Astrocyte (in vitro differentiated cells and primary cell): ENCODE data around the gene TNIK. TPM values are rescaled to one million over a fixed set of nuclear protein-coding genes. Genes with fewer than 3 reads are reported as not detected.

ENCODE experiments used
- DNase-seq: peaks from one replicate; pipeline ENCODE4 v3.0.0-alpha.2; 2010; ENCODE audit warnings: low read depth
- FAIRE-seq: peaks from 2 replicates; lab custom pipeline; 2011; peaks lifted over from hg19 to GRCh38; lab: Jason Lieb, UNC
- H2AFZ ChIP-seq: 2 replicates; pipeline ENCODE4 v1.6.0; 2012; ENCODE audit warnings: low read depth, low read length, inconsistent platforms
- H3K27ac ChIP-seq: 2 replicates; pipeline ENCODE4 v1.5.1; 2011; ENCODE audit warnings: low read depth, low read length, inconsistent platforms
- H3K27me3 ChIP-seq: 2 replicates; pipeline ENCODE4 v1.6.0; 2011; ENCODE audit warnings: low read length, inconsistent platforms; ENCODE audit not compliant: insufficient read depth
- H3K36me3 ChIP-seq: 2 replicates; pipeline ENCODE4 v1.5.1; 2011; ENCODE audit warnings: low read length, inconsistent platforms; ENCODE audit not compliant: insufficient read depth
- H3K4me1 ChIP-seq: 2 replicates; pipeline ENCODE4 v1.5.1; 2011; ENCODE audit warnings: low read length, inconsistent platforms; ENCODE audit not compliant: insufficient read depth
- H3K4me2 ChIP-seq: 2 replicates; pipeline ENCODE4 v1.6.0; 2012; ENCODE audit warnings: low read length, inconsistent platforms
- H3K4me3 ChIP-seq: 2 replicates; pipeline ENCODE4 v1.5.1; 2011; ENCODE audit warnings: low read depth, mild to moderate bottlenecking, low read length, inconsistent platforms; ENCODE audit not compliant: insufficient read depth
- H3K79me2 ChIP-seq: 2 replicates; pipeline ENCODE4 v1.6.0; 2012; ENCODE audit warnings: mild to moderate bottlenecking, low read length, inconsistent platforms; ENCODE audit not compliant: insufficient read depth
- H3K9ac ChIP-seq: 2 replicates; pipeline ENCODE4 v1.6.0; 2012; ENCODE audit warnings: mild to moderate bottlenecking, low read length, inconsistent platforms
- H3K9me3 ChIP-seq: 2 replicates; pipeline ENCODE4 v1.5.1; 2012; ENCODE audit warnings: low read depth, mild to moderate bottlenecking, low read length, inconsistent platforms; ENCODE audit not compliant: insufficient read depth
- H4K20me1 ChIP-seq: 2 replicates; pipeline ENCODE4 v1.6.0; 2012; ENCODE audit warnings: low read length, inconsistent platforms; ENCODE audit not compliant: insufficient read depth
- H3K27ac Mint-ChIP-seq: one replicate; pipeline ENCODE4 v1.8.0; 2021; ENCODE audit warnings: mild to moderate bottlenecking, mixed read lengths; ENCODE audit not compliant: unreplicated experiment
- H3K27me3 Mint-ChIP-seq: one replicate; pipeline ENCODE4 v1.8.0; 2021; ENCODE audit warnings: low read depth, mixed read lengths; ENCODE audit not compliant: unreplicated experiment
- H3K36me3 Mint-ChIP-seq: one replicate; pipeline ENCODE4 v1.8.0; 2021; ENCODE audit warnings: low read depth, mixed read lengths; ENCODE audit not compliant: unreplicated experiment
- H3K4me1 Mint-ChIP-seq: one replicate; pipeline ENCODE4 v1.8.0; 2021; ENCODE audit warnings: low read depth, mixed read lengths; ENCODE audit not compliant: unreplicated experiment
- H3K4me3 Mint-ChIP-seq: one replicate; pipeline ENCODE4 v1.8.0; 2021; ENCODE audit warnings: mild to moderate bottlenecking, moderate library complexity, mixed read lengths; ENCODE audit not compliant: unreplicated experiment
- H3K9me3 Mint-ChIP-seq: one replicate; pipeline ENCODE4 v1.8.0; 2021; ENCODE audit warnings: mild to moderate bottlenecking, mixed read lengths; ENCODE audit not compliant: unreplicated experiment
- CTCF ChIP-seq: IDR thresholded peaks from 2 replicates; pipeline ENCODE4 v1.5.1; 2011; ENCODE audit warnings: low read depth, mild to moderate bottlenecking, inconsistent platforms, low read length, moderate library complexity; ENCODE audit not compliant: insufficient read depth
- EZH2 ChIP-seq: IDR thresholded peaks from 2 replicates; pipeline ENCODE4 v1.6.1; 2012; ENCODE audit warnings: mild to moderate bottlenecking, low read length, inconsistent platforms; ENCODE audit not compliant: insufficient read depth
- total RNA-seq: library from RNA; stranded (reverse); gene quantifications from 2 replicates; pipeline ENCODE4 v1.2.1, GENCODE V29; 2021

The TNIK gene
- total RNA-seq, 1 donor from 2014 or later = 70.0 TPM

- Mint-ChIP-seq H3K36me3 (peaks cover 18% of the 10 kb centered on the region), H3K4me3 (no peak overlapping the region), H3K27me3 (no peaks in the 10 kb centered on the region), H3K4me1 (peaks cover 11% of the 10 kb centered on the region), H3K27ac (no peak overlapping the region), H3K9me3 (peaks cover 2% of the 10 kb centered on the region)
- Histone ChIP-seq H3K9me3 (peaks cover 4% of the 10 kb centered on the region), H3K4me1 (peaks cover 5% of the 10 kb centered on the region), H4K20me1 (no peaks in the 10 kb centered on the region), H3K4me2 (no peak overlapping the region), H3K4me3 (no peak overlapping the region), H2AFZ (no peak overlapping the region), H3K27me3 (no peaks in the 10 kb centered on the region), H3K27ac (no peak overlapping the region), H3K79me2 (peaks cover under 1% of the 10 kb centered on the region), H3K36me3 (no peaks in the 10 kb centered on the region), H3K9ac (no peak overlapping the region)
- DNase-seq (no peak), FAIRE-seq (no peak)
- TF ChIP-seq EZH2 = no peak
- TF ChIP-seq CTCF = no peak
Measured at GRCh38 chr3:171228240-171228639, 232.0 kb downstream of the TNIK start.

GRCh38 chr3:171227828-171228227 is 232.4 kb downstream of the TNIK start:
- Histone ChIP-seq H3K36me3 (no peaks in the 10 kb centered on the region), H4K20me1 (no peaks in the 10 kb centered on the region), H3K27ac (no peak overlapping the region), H2AFZ (no peak overlapping the region), H3K4me3 (no peak overlapping the region), H3K9ac (no peak overlapping the region), H3K9me3 (peaks cover 4% of the 10 kb centered on the region), H3K79me2 (no peaks in the 10 kb centered on the region), H3K4me1 (peaks cover 5% of the 10 kb centered on the region), H3K4me2 (no peak overlapping the region), H3K27me3 (no peaks in the 10 kb centered on the region)
- DNase-seq (no peak), FAIRE-seq (no peak)
- no peak overlapping the region for H3K4me3 Mint-ChIP-seq
- no peaks in the 10 kb centered on the region for H3K27me3 Mint-ChIP-seq
- H3K27ac Mint-ChIP-seq = no peak overlapping the region
- H3K36me3 Mint-ChIP-seq = peaks cover 15% of the 10 kb centered on the region
- H3K4me1 Mint-ChIP-seq = peaks cover 11% of the 10 kb centered on the region
- TF ChIP-seq CTCF (no peak), EZH2 (no peak)
- H3K9me3 Mint-ChIP-seq = peaks cover 2% of the 10 kb centered on the region

GRCh38 chr3:171227359-171227758 is 232.8 kb downstream of the TNIK start:
- Mint-ChIP-seq H3K9me3 (peaks cover 2% of the 10 kb centered on the region), H3K4me1 (peaks cover 10% of the 10 kb centered on the region), H3K27ac (no peak overlapping the region), H3K36me3 (peaks cover 15% of the 10 kb centered on the region), H3K4me3 (no peak overlapping the region), H3K27me3 (no peaks in the 10 kb centered on the region)
- DNase-seq (no peak), FAIRE-seq (no peak)
- Histone ChIP-seq H3K27ac (no peak overlapping the region), H3K4me2 (no peak overlapping the region), H3K4me1 (peaks cover 5% of the 10 kb centered on the region), H3K79me2 (no peaks in the 10 kb centered on the region), H3K9me3 (peaks cover 4% of the 10 kb centered on the region), H3K4me3 (no peak overlapping the region), H4K20me1 (no peaks in the 10 kb centered on the region), H3K9ac (no peak overlapping the region), H3K27me3 (no peaks in the 10 kb centered on the region), H3K36me3 (no peaks in the 10 kb centered on the region), H2AFZ (no peak overlapping the region)
- TF ChIP-seq EZH2 (no peak), CTCF (no peak)
